Suppressor macrophage treated with lipopolysaccharide for 1 hour (primary cell): ENCODE results near the gene GNG12.
"Not testable (repeated sequence)": the region's sequence is repeated elsewhere in the genome, so short reads cannot be mapped to it uniquely, and the experiment has no call there.

Experiments used
- DNase-seq, 3 donors: peaks; one replicate each; pipeline ENCODE4 v3.0.0-alpha.2; 2020 to 2022

GNG12 gene

GRCh38 chr1:67749844-67750690, 83.2 kb downstream of the GNG12 start:
- DNase-seq, result peak in 1 of 3 donors; percentile 35

GRCh38 chr1:67749263-67749843, 83.9 kb downstream of the GNG12 start:
- no peak for DNase-seq

- peak; percentile 59 to 80 (median 70) for DNase-seq
Observed at GRCh38 chr1:67748630-67749029, 84.6 kb downstream of the GNG12 start.

GRCh38 chr1:67747671-67748546, 85.4 kb downstream of the GNG12 start:
- no peak for DNase-seq

- DNase-seq, result no peak
Observed at GRCh38 chr1:67745875-67746698, 87.2 kb downstream of the GNG12 start.

- DNase-seq, result no peak
Observed at GRCh38 chr1:67743072-67743725, 90.1 kb downstream of the GNG12 start.

DNA sequence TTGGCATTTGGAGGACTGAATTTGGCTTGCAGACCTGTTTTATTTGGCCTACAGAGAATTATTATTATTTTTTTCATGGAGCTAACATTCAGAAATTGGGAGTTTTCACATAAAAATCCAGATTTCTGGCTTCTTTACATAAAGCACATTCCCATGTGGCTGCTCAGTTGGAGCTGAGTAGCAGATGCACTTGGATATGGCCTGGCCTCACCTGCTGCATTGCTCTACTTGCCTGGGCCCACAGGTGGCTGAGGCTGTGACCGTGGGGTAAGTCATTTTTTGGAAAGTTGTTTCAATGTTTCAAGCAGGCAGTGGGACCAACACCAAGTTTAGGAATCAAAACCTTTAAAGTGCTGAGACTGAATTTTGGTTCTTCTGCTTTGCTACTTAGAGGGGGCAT, 91.5 kb downstream of the GNG12 start:
- no peak for DNase-seq

- DNase-seq, result no peak
Observed at GRCh38 chr1:67741121-67741520, 92.1 kb downstream of the GNG12 start.

DNA sequence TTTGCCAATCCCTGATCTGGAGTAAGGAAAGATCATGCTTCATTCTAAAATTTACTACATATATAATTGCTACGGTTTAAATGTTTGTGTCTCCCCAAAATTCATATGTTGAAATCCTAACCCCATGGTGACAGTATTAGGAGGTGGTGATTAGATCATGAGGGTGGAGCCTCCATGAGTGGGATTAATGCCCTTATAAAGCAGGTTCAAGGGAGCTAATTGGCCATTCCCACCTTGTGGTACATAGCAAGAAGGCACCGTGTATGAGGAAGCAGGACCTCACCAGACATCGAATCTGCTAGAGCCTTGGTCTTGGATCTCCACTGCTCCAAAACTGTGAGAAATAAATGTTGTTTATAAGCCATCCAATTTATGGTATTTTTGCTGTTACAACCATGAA, 92.7 kb downstream of the GNG12 start:
- peak; percentile 45 to 66 (median 46) for DNase-seq

- no peak for DNase-seq
Observed at GRCh38 chr1:67739361-67739760, 93.9 kb downstream of the GNG12 start.

DNA sequence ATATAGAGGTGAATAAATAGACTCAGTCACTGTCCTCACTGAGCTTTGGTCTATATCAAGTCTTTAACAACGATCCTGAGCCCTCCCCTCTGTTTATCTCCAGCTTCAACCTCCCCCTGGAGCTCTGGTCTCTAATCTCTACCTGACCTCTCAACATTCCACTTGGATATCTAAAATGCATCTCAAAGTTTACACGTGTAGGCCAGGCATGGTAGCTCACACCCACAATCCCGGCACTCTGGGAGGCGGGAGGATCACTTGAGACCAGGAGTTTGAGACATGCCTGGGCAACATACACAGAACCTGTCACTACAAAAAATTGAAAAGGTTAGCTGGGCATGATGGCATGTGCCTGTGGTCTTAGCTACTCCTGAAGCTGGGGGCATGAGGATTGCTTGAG, 94.9 kb downstream of the GNG12 start:
- DNase-seq, result no peak

- DNase-seq, result no peak
Observed at GRCh38 chr1:67737875-67738274, 95.4 kb downstream of the GNG12 start.

GRCh38 chr1:67736750-67737149, 96.5 kb downstream of the GNG12 start:
- DNase-seq, result no peak

DNA sequence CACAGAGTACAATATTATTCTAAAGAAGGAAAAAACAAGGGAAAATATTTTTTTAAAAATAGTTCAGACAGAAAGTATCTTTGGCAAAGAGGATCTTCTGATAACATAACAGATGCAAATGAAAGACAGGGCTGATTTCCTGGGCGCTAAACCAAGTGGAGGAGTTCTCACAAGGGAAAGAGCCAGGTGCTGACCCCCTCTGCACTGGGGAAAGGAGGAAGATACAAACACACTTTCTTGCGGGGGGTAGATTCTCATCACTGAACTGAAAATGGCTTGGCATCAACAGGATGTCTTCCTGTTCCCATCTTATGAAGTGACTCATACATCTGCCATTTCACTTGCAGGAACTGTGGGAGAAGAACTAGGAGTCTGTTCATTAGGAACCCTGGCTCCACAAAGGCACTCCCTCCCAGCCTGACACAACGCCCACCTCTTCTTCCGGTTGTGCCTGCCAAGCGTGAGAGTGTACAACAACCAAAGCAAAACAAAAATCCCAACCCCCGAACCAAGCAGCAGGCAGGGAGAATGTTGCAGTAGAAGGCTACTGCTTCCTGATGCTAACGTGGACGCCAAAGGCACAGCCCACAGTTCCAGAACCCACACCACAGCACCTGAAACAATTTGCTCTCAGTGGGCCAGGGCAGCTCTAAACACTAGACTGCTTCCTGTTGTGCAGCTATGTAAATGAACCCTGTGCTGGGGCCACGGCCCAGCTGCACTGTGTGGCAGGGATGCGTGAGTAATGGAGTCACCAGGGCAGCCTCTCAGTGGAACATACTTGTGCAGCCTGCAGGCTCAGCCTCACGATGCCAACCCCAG, 97.2 kb downstream of the GNG12 start:
- peak; percentile 54 to 76 (median 60) for DNase-seq

DNA sequence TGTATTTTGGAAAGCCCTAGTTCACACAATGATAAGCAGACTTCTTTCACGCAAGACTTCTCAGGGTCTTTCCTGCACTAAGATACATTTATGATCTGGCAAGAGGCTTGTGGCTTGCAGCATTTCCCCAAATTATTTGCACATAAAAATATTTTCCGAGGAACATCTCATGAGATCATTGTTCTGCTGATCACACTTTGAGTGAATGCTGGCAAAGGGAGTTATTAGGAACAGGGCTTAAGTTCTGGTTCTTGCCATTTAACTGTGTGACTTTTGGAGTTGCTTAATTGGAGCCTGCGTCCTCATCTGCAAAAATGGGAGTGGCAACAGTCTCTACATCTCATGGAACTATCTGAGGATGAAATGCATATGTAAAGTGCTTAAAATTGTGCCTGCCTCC, 98.1 kb downstream of the GNG12 start:
- peak; percentile 56 to 86 (median 71) for DNase-seq

- DNase-seq, result no peak
Observed at GRCh38 chr1:67734323-67734690, 99.0 kb downstream of the GNG12 start.

DNA sequence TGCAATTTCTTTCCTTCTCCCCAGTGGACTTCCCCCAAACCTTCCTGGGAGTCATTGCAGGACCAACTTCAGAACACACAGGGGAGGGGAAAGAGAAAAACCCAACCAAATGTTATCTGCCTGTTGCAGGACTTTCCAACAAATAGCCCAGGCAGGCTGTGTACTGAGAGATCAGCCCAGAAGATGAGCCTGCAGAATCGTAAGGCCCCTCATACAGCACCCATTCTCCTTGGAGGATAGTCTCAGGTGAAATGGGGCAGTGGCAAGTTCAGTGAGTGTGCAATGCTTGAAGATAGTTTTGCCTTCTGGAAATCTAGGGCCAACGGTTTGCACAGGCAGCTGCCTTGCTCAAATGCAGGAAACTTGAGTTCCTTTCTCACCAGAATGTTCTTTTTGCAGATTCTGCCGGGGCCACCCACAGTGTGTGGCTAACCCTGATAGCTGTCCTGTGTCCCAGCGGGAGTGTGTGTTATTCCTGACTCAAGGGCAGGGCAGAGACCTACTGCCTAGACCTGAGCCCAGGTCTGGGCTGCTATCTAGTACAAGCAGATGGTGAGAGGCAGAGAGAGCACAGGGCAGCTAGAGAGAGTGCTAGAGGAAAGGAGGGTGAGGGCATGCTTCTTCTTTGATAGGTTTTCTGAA, 99.5 kb downstream of the GNG12 start:
- peak; percentile 71 to 87 (median 80) for DNase-seq

DNA sequence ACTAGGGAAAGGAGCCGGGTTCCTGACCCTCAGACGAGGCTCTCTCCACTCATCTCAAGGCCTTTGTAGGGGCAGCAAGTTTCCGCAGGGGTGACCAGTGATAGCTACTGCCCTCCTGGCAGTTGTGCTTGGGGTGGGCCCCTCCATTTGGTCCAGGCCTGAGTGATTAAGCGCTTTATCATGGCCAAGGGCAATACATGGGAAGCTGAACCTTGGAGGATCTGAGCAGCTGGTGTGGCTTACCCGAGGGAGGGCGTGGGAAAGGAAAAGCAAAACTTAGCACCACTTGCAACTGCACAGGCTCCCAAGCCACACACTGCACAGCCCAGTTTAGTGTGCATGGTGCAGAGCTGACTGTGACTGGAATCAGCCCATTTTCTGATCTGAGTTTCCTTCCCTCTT, 100.5 kb downstream of the GNG12 start:
- peak; percentile 79 to 88 (median 80) for DNase-seq

DNA sequence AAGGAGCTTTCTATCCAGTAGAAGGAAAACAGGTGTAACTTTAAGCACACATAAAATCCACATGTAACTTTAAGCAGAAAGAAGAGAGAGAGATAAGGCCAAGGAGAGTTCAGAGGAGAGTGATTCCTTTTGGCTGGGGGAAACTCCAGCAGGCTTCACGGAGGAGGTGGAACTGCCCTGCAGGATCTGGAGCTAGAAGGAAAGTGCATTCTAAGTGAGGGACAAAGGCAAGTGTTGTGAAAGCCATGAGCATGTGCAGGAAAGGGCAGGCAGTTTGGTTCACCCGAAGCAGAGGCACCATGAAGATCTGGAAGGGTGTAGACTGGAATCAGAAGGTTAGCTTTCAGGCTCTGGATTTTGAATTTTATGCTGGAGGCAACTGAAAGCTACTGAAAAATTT, 101.9 kb downstream of the GNG12 start:
- peak in 2 of 3 donors; percentile 28 to 44 for DNase-seq

GRCh38 chr1:67730312-67730711, 103.0 kb downstream of the GNG12 start:
- not testable (repeated sequence) for DNase-seq

DNA sequence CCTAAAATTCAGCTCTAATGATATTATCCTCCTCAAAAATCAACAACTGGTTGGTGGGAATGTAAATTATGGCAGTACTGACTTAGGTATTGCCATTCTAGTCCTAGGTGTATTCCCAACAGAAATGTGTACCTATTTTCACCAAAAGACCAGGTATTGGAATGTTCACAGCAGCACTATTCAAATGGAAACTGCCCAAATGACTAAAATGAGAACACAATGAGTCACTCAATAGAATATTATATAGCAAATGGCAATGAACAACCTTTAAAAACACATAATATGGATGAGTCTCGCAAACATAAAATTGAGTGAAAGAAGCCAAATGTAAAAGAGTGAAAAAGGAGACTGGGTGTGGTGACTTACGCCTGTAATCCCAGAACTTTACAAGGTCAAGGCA, 103.4 kb downstream of the GNG12 start:
- DNase-seq, result no peak
